OCI-M1 (cell line): ENCODE measurements around the gene GSTM3.
"Not testable (repeated sequence)": the region's sequence is repeated elsewhere in the genome, so short reads cannot be mapped to it uniquely, and the experiment has no call there.

Source experiments
- DNase-seq: peaks from one replicate; lab custom pipeline; 2025; lab: John Stamatoyannopoulos, UW

GSTM3 gene

GRCh38 chr1:109762039-109762585 lies 21.3 kb upstream of the GSTM3 start:
- DNase-seq: no peak

- DNase-seq: no peak
Observed at GRCh38 chr1:109761227-109762038, 20.6 kb upstream of the GSTM3 start.

- no peak for DNase-seq
Observed at GRCh38 chr1:109760581-109761226, 19.9 kb upstream of the GSTM3 start.

- no peak for DNase-seq
Observed at GRCh38 chr1:109759513-109760334, 18.9 kb upstream of the GSTM3 start.

- DNase-seq: no peak
Observed at GRCh38 chr1:109757936-109758786, 17.3 kb upstream of the GSTM3 start.

DNA sequence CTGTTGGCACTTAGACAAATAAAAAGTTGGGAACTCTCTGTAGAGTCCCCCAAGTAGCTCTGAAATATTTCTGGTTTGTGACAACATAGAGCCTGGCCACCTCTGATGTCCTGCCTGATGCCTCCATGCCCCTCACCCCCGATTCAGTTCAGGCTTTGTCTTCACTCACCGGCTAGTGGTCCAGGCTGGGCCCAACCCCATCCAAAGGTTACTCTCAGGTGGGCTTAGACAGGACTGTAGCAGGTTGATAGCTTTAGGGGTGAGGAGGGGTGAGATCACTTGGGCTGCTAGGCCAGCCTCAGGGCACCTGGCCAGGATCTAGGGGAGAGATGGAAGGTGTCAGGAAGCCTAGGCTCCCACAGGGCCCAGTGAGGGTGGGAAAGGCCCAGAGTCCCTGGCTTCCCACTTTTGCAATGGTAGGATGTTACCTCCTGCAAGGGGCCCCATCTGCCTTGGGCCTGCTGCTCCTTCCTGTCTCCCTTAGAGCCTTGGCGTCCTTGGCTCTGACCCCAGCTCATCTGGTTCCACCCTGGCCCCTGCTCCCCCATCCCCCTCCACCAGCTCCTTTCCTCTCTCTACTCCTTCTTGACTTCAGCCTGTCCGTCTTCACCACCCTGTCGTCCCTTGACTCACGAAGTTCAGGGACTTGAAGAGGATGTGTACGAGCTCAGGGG lies 16.1 kb upstream of the GSTM3 start:
- DNase-seq: no peak

- DNase-seq: not testable (repeated sequence)
Observed at GRCh38 chr1:109756325-109756724, 15.5 kb upstream of the GSTM3 start.

- DNase-seq: no peak
Observed at GRCh38 chr1:109754738-109755137, 13.9 kb upstream of the GSTM3 start.

DNA sequence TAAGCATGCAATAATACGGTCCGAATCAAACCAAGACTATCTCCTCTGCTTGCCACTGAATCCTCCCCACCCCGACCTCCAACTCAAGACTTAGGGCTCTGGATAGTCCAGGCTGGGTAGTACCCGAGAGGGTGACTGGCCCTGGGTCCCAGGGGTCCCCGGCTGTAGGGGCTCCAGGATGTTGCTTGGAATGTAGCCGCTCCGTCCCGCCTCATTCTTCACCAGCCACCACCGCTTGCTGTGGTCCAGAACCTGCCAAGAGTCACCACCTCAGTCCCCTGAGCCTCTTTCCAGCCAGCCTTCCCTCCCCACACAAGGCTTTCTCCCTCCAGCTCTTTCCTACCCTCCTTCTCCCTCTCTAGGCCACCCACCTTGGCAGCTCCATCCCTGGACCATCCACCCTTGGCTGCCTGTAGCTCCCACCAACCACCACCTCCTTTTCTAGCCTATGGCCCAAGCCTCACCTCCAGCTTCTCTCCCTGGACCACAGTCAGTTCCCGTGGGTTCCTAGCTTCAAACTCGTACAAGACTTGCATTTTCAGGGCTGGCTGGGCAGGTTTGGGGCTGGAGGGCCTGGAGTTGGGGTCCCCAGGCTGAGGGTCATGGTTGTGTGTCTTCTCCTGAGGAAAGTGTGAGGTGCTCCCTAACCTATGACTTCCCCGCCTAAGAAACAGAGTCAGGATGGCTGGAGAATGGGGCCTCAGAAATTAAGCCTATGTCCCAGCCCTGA lies 10.9 kb upstream of the GSTM3 start:
- DNase-seq: no peak

GRCh38 chr1:109750920-109751319 lies 10.1 kb upstream of the GSTM3 start:
- no peak for DNase-seq

GRCh38 chr1:109750241-109750882 lies 9.5 kb upstream of the GSTM3 start:
- DNase-seq: no peak

DNA sequence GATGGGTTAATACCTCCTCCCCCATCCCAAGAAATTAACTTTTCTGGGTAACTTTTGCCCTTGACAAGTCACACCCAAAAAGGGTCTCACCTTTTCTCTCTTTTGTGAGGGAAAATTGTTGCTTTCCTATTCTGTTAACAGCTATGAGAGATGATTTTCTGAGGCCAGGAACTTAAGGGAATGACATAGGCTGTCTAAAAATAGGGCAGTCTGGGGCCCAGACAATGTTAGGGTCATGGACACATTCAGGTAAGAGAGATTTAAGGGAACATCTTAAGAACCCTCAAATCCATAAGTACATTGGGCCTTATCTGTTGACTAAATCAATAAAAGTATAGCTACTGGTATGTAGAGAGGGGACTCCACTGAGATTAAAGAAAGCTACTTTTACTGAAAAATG lies 8.4 kb upstream of the GSTM3 start:
- DNase-seq: no peak

DNA sequence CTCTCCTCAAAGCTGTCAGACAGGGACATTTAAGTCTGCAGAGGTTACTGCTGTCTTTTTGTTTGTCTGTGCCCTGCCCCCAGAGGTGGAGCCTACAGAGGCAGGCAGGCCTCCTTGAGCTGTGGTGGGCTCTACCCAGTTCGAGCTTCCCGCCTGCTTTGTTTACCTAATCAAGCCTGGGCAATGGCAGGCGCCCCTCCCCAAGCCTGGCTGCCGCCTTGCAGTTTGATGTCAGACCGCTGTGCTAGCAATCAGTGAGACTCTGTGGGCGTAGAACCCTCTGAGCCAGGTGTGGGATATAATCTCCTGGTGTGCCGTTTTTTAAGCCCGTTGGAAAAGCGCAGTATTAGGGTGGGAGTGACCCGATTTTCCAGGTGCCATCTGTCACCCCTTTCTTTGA lies 7.5 kb upstream of the GSTM3 start:
- DNase-seq: not testable (repeated sequence)

DNA sequence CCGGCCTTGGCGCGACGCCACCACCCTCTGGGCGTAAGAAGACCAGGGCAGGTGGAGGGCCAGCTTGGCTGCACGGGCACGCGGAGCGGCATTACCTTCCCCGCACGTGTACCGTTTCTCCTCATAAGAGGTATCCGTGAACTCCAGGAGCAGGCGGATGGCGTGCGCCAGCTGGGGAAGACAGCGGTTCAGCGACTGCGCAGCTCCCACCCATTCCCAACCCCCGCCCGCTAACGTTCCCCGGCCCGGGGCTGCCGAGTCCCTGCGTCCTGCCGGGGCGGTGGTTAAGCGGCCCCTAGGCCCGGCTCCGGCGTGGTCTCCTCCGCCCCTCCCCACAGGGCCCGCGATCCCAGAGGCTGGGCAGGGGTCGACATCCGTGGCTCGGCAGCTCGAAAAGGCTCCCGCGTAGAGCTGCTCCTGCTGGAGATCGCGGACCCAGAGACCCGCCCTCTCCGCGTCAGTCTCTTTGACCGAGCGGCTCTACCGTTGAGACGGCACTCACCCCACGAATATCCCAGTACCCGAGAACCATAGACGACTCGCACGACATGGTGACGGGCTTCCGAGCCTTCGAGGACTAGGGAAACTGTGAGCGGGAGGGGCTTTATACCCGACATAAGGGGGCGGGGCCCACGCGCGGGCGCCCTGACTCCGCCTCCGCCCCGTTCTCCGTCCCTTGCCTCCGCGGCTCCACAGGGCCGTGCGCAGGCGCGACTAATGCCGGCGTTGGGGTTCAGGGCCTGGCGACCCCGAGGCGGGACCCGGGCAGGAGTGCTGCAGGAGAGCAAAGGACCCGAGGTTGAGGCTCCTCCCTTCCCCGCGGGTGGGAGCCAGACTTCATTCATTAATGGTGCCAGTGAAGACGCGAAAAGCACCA lies 862 bp downstream of the GSTM3 start:
- DNase-seq: no peak

DNA sequence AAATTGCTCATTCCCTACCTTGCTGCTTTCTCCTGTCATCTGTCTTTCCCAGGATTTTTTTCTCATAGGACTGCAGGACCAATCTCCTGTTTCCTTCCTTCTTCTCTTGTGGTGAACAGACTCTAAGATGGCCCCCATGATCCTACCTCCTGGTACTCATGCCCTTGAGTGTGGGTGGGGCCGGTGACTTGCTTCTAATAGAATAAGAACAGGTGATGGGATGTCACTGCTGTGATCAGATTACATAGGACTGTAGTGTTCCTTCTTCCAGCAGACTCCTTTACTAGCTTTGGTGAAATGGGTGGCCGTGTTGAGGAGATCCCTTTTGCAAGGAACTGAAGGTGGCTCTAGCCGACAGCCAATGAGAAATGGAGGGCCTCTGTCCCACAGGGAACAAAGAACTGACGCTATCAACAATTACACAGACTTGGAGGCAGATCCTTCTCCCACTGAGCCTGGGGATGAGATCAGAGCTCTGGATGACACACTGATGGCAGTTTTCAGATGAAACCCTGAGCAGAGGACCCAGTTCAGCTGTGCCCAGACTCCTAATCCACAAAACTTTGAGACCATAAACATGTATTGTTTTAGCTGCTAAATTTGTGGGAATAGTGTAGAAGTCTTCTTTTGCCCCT lies 7.5 kb downstream of the GSTM3 start:
- DNase-seq: no peak

GRCh38 chr1:109732390-109732881 lies 8.4 kb downstream of the GSTM3 start:
- DNase-seq: no peak

DNA sequence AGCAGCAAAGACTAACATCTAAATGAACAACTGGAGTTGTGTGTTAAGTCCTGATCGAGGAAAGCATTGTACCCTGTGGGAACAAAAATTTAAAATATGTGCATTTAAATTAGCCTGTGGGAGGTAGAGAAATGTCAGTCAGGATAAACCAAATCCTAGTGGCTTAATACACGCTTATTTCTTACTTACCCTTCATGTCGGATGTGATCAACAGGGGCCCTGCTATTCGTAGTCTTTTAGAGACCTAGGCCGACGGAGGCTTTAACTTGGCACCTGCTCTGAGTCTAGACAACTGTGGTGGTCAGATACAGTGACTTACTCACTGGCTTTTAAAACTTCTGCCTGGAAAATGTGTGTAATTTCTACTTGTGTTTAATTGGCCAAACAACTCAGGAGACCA lies 10.2 kb downstream of the GSTM3 start:
- DNase-seq: no peak

GRCh38 chr1:109728870-109729269 lies 12.0 kb downstream of the GSTM3 start:
- no peak for DNase-seq
